Lower lobe of right lung (tissue), 2 donors: Measurements from ENCODE around the gene RBBP5. TPM values are rescaled to one million over a fixed set of nuclear protein-coding genes. Genes with fewer than 3 reads are reported as not detected.

Source experiments
- ATAC-seq, 2 donors: fragments of 200-7000 bp; cut with Tn5 transposase; one replicate each; pipeline ENCODE4 v1.9.1; 2020 to 2022; ENCODE audit warnings: mild to moderate bottlenecking in 2 of 2, moderate library complexity in 2 of 2
- DNase-seq: peaks from one replicate; pipeline ENCODE4 v3.0.0-alpha.2; 2020
- H3K27ac ChIP-seq: fragments of 200-600 bp; one replicate; pipeline ENCODE4 v1.8.0; 2022
- H3K27me3 ChIP-seq: fragments of 200-600 bp; one replicate; pipeline ENCODE4 v1.8.0; 2022; ENCODE audit warnings: low read depth
- H3K36me3 ChIP-seq: fragments of 200-600 bp; one replicate; pipeline ENCODE4 v1.8.0; 2022; ENCODE audit warnings: mild to moderate bottlenecking
- H3K4me1 ChIP-seq: fragments of 200-600 bp; one replicate; pipeline ENCODE4 v1.8.0; 2022
- H3K4me3 ChIP-seq: fragments of 200-600 bp; one replicate; pipeline ENCODE4 v1.8.0; 2022; ENCODE audit warnings: mild to moderate bottlenecking
- H3K9me3 ChIP-seq: fragments of 200-600 bp; one replicate; pipeline ENCODE4 v1.8.0; 2022
- intact Hi-C: fragments of 100-400 bp; cut with DNase I; formaldehyde crosslinking; loops from one replicate; pipeline ENCODE4 v1.11.0; 2022
- total RNA-seq: library from RNA; stranded (reverse); fragmentation: NEBNext Ultra II Directional; extraction: Animal tissue kit (Norgen Biotek cat#: 25700); gene quantifications from one replicate; pipeline ENCODE4 v1.2.1, GENCODE V29; 2021
- TF ChIP-seq, protein P1 (sequence below): fragments of 200-600 bp; IDR thresholded peaks from one replicate; pipeline ENCODE4 v1.8.0; 2022; ENCODE audit warnings: antibody characterized with exemption, mild to moderate bottlenecking
- donor health status: DM: no; HTN: yes; CAD: no; lungs with severe emphysema.

The RBBP5 gene
- total RNA-seq, 1 donor from 2014 or later: 17.9 TPM

DNA sequence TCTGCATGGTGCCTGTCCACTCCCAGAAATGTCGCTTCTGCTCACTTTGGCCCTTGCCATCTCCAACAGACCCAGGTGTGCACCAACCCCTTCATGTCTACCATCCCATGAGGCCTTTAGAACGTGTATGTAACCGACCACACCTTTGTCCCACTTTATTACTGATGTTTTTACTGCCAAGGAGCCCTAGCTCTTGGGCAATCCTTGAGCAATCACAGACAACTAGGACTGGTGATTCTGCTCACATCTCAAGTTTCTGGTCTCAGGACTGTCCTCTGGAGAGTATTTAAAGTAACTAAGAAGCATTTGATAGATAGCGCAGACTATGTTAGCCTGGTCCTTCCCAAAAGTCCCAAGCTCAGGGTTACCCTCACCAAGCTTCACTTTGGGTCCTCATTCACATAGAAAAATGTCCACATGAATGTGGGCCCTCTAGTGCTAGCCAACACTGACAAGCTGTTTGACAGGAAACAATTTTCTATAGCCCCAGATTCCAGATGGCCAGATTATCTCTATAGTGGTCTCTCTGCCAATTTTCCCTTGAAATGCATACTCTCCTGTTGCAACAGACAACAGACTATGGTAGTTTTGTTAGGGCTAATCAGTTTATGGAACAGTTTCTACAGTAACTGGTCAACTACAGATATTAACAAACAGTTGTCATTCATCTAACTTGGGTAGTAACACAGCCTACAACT, 30.6 kb downstream of the RBBP5 start:
- H3K9me3 ChIP-seq: no peaks in the 10 kb centered on the region
- no peak overlapping the region for H3K27ac ChIP-seq
- H3K36me3 ChIP-seq: peaks cover 94% of the 10 kb centered on the region
- no peaks in the 10 kb centered on the region for H3K4me1 ChIP-seq
- peak in 1 of 2 donors; percentile 27 for ATAC-seq
- intact Hi-C loops: no loop called here
- TF ChIP-seq, protein P1, sequence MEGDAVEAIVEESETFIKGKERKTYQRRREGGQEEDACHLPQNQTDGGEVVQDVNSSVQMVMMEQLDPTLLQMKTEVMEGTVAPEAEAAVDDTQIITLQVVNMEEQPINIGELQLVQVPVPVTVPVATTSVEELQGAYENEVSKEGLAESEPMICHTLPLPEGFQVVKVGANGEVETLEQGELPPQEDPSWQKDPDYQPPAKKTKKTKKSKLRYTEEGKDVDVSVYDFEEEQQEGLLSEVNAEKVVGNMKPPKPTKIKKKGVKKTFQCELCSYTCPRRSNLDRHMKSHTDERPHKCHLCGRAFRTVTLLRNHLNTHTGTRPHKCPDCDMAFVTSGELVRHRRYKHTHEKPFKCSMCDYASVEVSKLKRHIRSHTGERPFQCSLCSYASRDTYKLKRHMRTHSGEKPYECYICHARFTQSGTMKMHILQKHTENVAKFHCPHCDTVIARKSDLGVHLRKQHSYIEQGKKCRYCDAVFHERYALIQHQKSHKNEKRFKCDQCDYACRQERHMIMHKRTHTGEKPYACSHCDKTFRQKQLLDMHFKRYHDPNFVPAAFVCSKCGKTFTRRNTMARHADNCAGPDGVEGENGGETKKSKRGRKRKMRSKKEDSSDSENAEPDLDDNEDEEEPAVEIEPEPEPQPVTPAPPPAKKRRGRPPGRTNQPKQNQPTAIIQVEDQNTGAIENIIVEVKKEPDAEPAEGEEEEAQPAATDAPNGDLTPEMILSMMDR: no peak
- DNase-seq: no peak
- no peak overlapping the region for H3K4me3 ChIP-seq
- H3K27me3 ChIP-seq: no peaks in the 10 kb centered on the region

DNA sequence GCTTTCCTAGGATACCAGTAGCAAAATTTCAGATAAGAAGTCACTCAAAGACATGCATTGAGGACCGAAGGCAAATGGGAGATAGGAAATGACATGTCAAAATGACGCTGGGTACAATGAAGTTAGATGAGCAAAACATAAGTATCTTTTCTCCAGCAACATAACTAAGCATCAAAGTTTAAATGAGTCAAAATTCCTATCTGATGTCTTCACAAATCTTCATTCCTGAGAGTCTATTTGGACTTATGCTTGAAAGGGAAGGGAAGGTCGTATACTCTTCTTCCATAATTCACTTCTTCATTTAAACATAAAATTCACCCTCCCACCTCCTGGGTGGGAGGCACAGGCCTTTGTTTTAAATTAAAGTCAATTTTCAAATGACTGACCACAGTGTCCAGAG, 33.4 kb downstream of the RBBP5 start:
- Histone ChIP-seq H3K27me3 (no peaks in the 10 kb centered on the region), H3K27ac (no peak overlapping the region), H3K4me1 (no peaks in the 10 kb centered on the region), H3K36me3 (peaks cover 95% of the 10 kb centered on the region), H3K9me3 (no peaks in the 10 kb centered on the region), H3K4me3 (no peak overlapping the region)
- DNase-seq (no peak), ATAC-seq (no peak)
- intact Hi-C loops: no loop called here
- TF ChIP-seq, protein P1: no peak

DNA sequence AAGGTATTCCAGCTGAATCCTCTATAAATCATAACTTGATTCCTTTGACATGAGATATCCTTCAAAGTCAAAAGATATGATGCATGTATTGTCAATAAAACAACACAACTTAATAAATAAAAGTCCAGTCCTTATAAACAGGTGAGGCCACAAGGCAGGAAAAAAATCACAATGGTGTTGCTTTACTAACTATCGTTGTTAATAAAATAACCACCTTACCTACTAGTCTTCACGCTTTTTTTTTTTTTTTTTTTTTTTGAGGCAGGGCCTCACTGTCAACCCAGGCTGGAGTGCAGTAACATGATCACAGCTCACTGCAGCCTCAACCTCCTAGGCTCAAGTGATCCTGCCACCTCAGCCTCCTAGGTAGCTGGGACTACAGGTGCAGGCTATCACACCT, 37.4 kb downstream of the RBBP5 start, which contains the start of gene TMEM81:
TMEM81 (minus strand) TSS at position 101 of the 400 bp plus-strand sequence. CDS start 140 bp downstream, outside the sequence.
- Histone ChIP-seq H3K27me3 (no peaks in the 10 kb centered on the region), H3K9me3 (no peaks in the 10 kb centered on the region), H3K4me1 (no peaks in the 10 kb centered on the region), H3K4me3 (no peak within 1 kb of the TSS), H3K27ac (no peak within 1 kb of the TSS), H3K36me3 (peaks cover 68% of the 10 kb centered on the region)
- ATAC-seq: no peak
- intact Hi-C loops: no loop called here
- no peak for DNase-seq
- TF ChIP-seq, protein P1: no peak

DNA sequence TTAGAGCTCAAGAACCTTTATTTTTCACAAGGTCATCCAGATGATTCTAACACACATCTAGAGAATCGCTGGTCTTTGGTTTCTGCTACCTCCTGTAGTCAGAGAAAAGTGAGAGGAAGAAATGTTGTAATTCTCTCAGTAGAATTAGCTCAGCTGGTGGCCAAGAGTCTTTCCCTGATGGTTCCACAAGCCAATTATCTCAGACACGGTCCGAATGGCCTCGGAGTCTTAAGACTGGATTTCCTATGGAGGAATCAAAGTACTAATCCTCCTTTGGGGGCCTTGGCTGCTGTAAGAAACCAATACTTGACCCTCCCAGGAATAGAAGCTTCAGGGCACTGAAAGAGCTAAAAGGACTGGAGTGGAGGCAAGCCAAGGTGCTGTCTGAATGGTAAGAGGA, 39.3 kb downstream of the RBBP5 start:
- intact Hi-C loops: no loop called here
- ATAC-seq (no peak), DNase-seq (no peak)
- no peaks in the 10 kb centered on the region for H3K27me3 ChIP-seq
- H3K27ac ChIP-seq: no peak overlapping the region
- TF ChIP-seq, protein P1: no peak
- peaks cover 49% of the 10 kb centered on the region for H3K36me3 ChIP-seq
- H3K4me3 ChIP-seq: no peak overlapping the region
- H3K4me1 ChIP-seq: no peaks in the 10 kb centered on the region
- H3K9me3 ChIP-seq: no peaks in the 10 kb centered on the region

DNA sequence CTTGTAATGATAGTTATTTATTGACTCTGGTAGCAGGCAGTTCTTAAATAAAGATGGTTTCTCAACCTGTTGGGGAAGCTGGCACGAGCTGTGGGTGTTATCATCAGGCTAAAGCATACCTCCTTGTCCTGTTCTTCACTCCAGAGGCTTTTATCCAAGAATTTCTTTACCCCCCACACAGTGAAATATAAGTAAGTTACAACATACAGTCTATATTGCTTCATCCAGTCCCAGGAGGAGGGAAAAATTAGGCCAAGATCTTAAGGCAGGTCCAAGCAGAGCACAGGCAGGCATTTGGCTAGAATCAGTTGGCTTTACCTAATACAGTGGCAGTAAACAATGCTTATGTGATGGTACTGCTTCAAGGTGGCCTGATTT, 43.9 kb downstream of the RBBP5 start:
- no peaks in the 10 kb centered on the region for H3K4me1 ChIP-seq
- no peaks in the 10 kb centered on the region for H3K9me3 ChIP-seq
- peaks cover 6% of the 10 kb centered on the region for H3K36me3 ChIP-seq
- no peak overlapping the region for H3K4me3 ChIP-seq
- intact Hi-C loops: no loop called here
- no peak overlapping the region for H3K27ac ChIP-seq
- ATAC-seq (no peak), DNase-seq (no peak)
- H3K27me3 ChIP-seq: no peaks in the 10 kb centered on the region
- TF ChIP-seq, protein P1: no peak
